Superior temporal gyrus (tissue), 1 donor: Measurements from ENCODE around the gene LRRC36.
"Not testable (repeated sequence)": the region's sequence is repeated elsewhere in the genome, so short reads cannot be mapped to it uniquely, and the experiment has no call there.

Experiments
- DNase-seq: peaks from one replicate; pipeline ENCODE4 v3.0.0-alpha.2; 2016; ENCODE audit errors: extremely low spot score

LRRC36 gene

GRCh38 chr16:67342616-67343015 is 16.0 kb downstream of the LRRC36 start:
- no peak for DNase-seq

- no peak for DNase-seq
Measured at GRCh38 chr16:67345401-67345800, 18.8 kb downstream of the LRRC36 start.

- DNase-seq: no peak
Measured at GRCh38 chr16:67346341-67346740, 19.7 kb downstream of the LRRC36 start.

- peak; percentile 34 for DNase-seq
Measured at GRCh38 chr16:67349172-67349571, 22.6 kb downstream of the LRRC36 start.

- no peak for DNase-seq
Measured at GRCh38 chr16:67350324-67350723, 23.7 kb downstream of the LRRC36 start.

GRCh38 chr16:67352463-67352862 is 25.8 kb downstream of the LRRC36 start:
- DNase-seq: not testable (repeated sequence)

GRCh38 chr16:67356396-67356795 is 29.8 kb downstream of the LRRC36 start:
- no peak for DNase-seq

- no peak for DNase-seq
Measured at GRCh38 chr16:67357561-67357960, 30.9 kb downstream of the LRRC36 start.

GRCh38 chr16:67359540-67360269 is 33.1 kb downstream of the LRRC36 start:
- DNase-seq: not testable (repeated sequence)

- no peak for DNase-seq
Measured at GRCh38 chr16:67361038-67361437, 34.4 kb downstream of the LRRC36 start.

- no peak for DNase-seq
Measured at GRCh38 chr16:67364600-67365235, 38.1 kb downstream of the LRRC36 start.

- DNase-seq: no peak
Measured at GRCh38 chr16:67370661-67371060, 44.0 kb downstream of the LRRC36 start.

GRCh38 chr16:67372664-67373063 is 46.0 kb downstream of the LRRC36 start:
- peak; percentile 84 for DNase-seq

GRCh38 chr16:67376012-67376411 is 49.4 kb downstream of the LRRC36 start:
- not testable (repeated sequence) for DNase-seq

- no peak for DNase-seq
Measured at GRCh38 chr16:67378642-67379041, 52.0 kb downstream of the LRRC36 start.

- no peak for DNase-seq
Measured at GRCh38 chr16:67383284-67383683, 56.7 kb downstream of the LRRC36 start.

GRCh38 chr16:67384778-67385510 is 58.3 kb downstream of the LRRC36 start:
- DNase-seq: no peak

GRCh38 chr16:67386861-67387455 is 60.3 kb downstream of the LRRC36 start:
- no peak for DNase-seq

GRCh38 chr16:67387479-67388079 is 61.0 kb downstream of the LRRC36 start:
- no peak for DNase-seq

GRCh38 chr16:67388191-67388590 is 61.6 kb downstream of the LRRC36 start:
- DNase-seq: no peak

GRCh38 chr16:67388591-67388990 is 62.0 kb downstream of the LRRC36 start:
- DNase-seq: no peak
